ENCODE data around the gene OR2T1.
"Not testable (repeated sequence)": the region's sequence is repeated elsewhere in the genome, so short reads cannot be mapped to it uniquely, and the experiment has no call there.

The OR2T1 gene

DNA sequence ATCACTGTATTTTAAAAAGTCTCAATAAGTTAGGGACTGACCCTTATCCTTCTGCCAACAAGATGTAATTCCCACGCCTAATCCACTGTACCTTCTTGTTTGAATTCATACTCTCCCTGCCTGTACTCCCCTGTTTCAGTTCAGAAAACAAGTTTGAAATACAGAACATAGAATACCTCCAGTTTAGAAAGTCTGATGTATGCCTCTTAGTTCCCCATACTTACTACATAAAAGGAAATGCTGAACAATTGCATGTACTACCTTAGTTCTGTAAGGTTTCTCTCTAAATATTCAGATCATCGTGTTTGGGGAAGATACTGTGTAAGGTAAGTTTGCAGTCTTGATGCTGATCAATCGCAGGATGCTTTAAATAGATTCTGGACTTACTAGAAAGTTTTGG is 33.5 kb downstream of the OR2T1 start:
- DNase-seq, result not testable (repeated sequence)

- not testable (repeated sequence) for DNase-seq
Observed at GRCh38 chr1:248438668-248439067, 35.8 kb downstream of the OR2T1 start.

GRCh38 chr1:248439283-248439682 is 36.4 kb downstream of the OR2T1 start:
- not testable (repeated sequence) for DNase-seq

DNA sequence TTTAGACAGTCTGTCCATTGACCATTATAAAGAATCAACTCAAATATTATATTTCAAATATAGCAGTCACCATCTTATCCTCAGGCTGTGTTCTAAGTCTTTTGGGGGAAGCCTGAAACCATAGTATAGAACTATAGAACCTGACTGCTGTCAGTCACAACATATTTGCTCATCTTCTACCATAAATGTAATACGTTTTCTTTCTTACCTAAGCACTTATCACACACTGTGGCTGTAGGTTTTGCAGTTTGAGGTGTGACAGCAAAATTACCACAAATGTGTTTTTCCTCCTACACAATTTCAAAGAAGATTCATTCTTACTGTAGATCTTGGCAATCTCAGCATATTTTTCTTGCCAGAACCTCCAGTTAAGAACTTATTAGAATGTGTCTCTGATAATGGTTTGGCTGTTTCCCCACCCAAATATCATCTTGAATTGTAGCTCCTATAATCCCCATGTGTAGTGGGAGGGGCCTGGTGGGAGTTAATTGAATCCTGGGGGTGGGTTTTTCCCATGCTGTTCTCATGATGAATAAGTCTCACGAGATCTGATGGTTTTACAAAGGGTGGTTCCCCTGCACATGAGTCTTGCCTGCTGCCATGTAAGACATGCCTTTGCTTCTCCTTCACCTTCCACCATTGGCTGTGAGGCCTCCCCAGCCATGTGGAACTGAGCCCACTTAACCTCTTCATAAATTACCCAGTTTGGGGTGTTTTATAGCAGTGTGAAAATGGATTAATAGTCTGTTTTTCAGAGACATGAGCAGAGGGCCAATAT is 39.8 kb downstream of the OR2T1 start:
- DNase-seq, result not testable (repeated sequence)

- DNase-seq, result not testable (repeated sequence)
Observed at GRCh38 chr1:248444603-248445002, 41.8 kb downstream of the OR2T1 start.

DNA sequence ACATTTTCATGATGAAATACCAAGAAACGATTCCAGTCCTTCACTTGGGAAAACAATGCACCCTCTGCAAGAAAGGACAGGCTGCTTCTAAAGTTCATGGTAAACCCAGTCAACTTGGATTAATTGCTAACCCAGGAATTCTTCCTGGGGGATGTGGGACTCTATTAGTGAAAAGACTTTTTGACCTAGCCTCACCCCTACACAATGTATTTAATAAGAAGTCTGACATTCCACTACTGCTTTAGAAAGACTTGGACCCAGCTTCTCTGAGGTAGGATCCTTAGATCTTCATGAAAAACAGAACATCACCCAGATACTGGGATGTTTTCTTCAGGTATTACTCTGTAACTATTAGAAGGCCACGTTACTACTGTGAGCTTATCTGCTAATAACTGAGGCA is 42.6 kb downstream of the OR2T1 start, which contains the start of gene OR2T2:
Gene OR2T2 (plus strand): TSS at position 239 of the 400 bp plus-strand sequence. CDS start 7,161 bp downstream, outside the sequence.
- DNase-seq, result not testable (repeated sequence)

- not testable (repeated sequence) for DNase-seq
Observed at GRCh38 chr1:248448409-248449074, 45.7 kb downstream of the OR2T1 start.

DNA sequence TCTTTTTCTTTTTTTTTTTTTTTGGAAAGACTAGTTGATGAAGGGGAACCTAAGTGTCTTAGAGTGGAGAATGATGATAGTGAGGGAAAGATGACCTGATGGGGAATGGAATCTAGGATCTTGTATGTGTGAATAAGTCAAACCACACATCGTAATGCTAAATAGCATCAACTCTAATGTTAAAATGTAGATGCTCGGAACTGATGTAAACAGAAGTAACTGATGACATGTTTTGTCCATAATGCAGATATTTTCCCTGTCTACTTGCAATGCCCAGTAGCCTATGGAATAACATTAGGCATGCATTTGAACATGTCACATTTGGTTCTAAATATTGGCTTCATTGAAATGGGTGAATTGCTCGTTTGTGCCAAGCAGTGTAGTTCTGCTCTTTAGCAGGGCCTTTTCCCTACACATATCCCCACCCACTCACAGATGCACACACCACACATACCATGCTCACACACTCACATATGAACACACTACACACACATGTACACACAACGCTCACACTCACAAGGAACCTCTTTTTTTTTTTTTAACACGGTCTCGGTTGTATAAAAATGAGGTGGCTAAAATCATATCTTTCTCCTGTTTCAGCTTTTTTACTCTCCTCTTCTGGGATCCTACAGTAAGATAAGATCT is 47.1 kb downstream of the OR2T1 start:
- DNase-seq, result not testable (repeated sequence)

GRCh38 chr1:248450466-248451145 is 47.8 kb downstream of the OR2T1 start:
- not testable (repeated sequence) for DNase-seq

GRCh38 chr1:248453619-248454018 is 50.8 kb downstream of the OR2T1 start:
- DNase-seq, result not testable (repeated sequence)

- not testable (repeated sequence) for DNase-seq
Observed at GRCh38 chr1:248455045-248455444, 52.2 kb downstream of the OR2T1 start.

DNA sequence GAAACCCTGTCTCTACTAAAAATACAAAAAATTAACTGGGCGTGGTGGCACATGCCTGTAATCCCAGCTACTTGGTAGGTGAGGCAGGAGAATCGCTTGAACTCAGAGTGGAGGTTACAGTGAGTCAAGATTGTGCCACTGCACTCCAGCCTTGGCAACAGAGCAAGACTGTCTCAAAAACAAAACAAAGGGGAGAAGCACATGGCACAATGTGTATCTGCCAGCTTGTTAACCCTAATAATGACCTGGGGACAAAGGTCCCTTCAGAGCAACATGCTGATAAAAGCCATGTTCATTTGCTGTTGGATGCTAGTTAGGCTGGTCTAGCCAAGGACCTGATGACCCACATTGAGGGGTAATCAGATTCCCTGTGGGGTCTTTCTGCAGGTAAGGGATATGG is 53.8 kb downstream of the OR2T1 start:
- not testable (repeated sequence) for DNase-seq
